Measurements from ENCODE around the gene MMP24OS. TPM values are rescaled to one million over a fixed set of nuclear protein-coding genes. Genes with fewer than 3 reads are reported as not detected.

Gene MMP24OS
- total RNA-seq, 4 donors from 2014 or later = 22.7 to 47.6 (median 25.4) TPM

DNA sequence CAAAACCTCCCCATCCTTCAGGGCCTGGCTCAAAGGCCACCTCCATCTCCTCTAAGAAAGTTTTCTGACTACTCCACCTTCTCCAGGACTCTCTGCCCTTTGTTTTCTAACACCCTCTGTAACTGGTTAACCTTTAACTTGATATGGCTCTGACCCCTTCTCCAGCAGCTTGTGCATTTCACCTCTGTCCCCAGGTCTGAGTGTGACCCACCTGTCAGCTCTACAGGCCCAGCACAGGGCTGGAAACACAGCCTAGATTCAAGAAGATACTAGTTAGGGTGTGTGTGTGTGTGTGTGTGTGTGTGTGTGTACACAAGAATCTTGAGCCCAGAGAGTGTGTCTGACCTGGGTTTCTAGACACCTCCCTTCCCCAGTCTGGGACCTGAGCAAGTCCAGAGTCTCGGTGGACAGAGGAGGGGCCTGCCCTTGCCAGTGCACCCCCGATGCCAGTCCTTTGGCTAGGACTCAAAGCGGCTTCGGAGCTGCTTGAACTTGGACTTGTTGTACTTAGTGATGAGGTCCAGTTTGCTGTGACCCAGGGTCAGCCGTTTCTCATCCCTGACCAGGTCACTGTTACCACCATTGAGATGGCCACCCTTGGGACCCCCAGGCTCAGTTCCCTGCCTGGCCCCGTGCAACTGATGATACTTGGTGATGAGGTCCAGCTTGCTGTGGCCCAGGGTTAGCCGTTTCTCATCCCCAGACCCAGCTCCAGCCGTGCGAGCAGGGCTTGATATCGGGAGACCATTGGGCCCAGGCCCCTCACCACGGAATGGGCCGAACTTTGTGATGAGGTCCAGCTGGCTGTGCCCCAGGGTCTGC is 8.4 kb upstream of the MMP24OS start:
- no peak overlapping the region for H3K4me3 ChIP-seq (ENCODE audit: low read depth, poor library complexity, severe bottlenecking)
- intact Hi-C loops (cut with DNase I; ENCODE audit: low total_unique reads) = no loop called here
- WGBS, 2 donors = 90% methylated on average over 7 to 12 of the region's 12 CpGs
- TF ChIP-seq CTCF (IDR thresholded peaks at IDR 0.05) (no peak), POLR2A (IDR thresholded peaks at IDR 0.05) (no peak)
- DNase-seq (ENCODE audit: low spot score in 2 of 2) = no peak

GRCh38 chr20:35285806-35286076 is 7.8 kb upstream of the MMP24OS start:
- intact Hi-C loops (cut with DNase I; ENCODE audit: low total_unique reads) = no loop called here
- no peak for DNase-seq (ENCODE audit: low spot score in 2 of 2)
- whole genome bisulfite sequencing, 2 donors = 52 to 65% methylated on average over 5 of the region's 5 CpGs

DNA sequence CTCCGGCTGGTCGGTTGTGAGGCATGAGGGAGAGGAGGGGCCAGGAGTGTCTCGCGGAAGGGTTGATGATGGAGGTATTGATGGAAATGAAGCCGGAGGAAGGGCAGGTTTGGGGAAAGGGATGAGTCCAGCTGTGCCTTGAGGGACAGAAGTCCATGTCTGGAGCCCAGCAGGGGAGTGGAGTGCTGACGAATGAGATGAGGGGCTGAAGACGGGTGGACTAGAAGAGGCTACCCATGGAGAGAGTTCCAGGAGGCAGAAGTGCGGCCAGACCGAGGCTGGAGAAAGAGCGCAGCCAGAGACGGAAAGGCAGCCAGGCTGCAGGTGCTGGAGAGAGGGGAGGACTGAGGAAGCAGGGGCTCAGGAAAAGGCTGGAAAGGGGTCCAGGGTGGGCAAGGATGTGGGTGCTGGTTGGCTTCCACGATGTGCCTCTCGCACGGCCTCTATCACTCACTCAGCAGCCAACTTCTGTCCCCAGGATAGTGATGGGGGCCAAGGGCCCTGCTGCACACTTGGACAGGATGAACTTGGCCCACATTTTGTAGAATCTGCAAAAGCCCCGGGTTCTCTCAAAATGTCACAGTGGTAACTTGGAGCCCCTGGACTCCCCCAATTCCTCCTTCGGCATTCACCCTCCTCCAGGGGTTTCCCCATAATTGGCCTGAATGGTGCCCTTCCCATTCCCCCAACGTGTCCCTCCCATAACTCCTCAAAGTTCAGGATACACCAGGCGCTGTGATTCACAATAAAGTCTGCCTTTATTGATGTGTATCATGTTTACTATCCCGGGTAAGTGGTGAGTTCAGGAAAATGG is 7.3 kb upstream of the MMP24OS start:
- DNase-seq (ENCODE audit: low spot score in 2 of 2) = no peak
- WGBS, 2 donors = 31 to 39% methylated on average over 19 of the region's 19 CpGs
- peak overlapping the region; percentile 83 for H3K4me3 ChIP-seq (ENCODE audit: low read depth, poor library complexity, severe bottlenecking)
- no peak for TF ChIP-seq POLR2A (IDR thresholded peaks at IDR 0.05)
- peak in 1 of 3 donors; percentile 6 for TF ChIP-seq CTCF (IDR thresholded peaks at IDR 0.05)
- intact Hi-C loops (cut with DNase I; ENCODE audit: low total_unique reads) = no loop called here

More at GRCh38 chr20:35285806-35286076, 7.8 kb upstream of the MMP24OS start:
- no peak overlapping the region for H3K4me3 ChIP-seq (ENCODE audit: low read depth, poor library complexity, severe bottlenecking)
- TF ChIP-seq CTCF (IDR thresholded peaks at IDR 0.05) (no peak), POLR2A (IDR thresholded peaks at IDR 0.05) (no peak)

DNA sequence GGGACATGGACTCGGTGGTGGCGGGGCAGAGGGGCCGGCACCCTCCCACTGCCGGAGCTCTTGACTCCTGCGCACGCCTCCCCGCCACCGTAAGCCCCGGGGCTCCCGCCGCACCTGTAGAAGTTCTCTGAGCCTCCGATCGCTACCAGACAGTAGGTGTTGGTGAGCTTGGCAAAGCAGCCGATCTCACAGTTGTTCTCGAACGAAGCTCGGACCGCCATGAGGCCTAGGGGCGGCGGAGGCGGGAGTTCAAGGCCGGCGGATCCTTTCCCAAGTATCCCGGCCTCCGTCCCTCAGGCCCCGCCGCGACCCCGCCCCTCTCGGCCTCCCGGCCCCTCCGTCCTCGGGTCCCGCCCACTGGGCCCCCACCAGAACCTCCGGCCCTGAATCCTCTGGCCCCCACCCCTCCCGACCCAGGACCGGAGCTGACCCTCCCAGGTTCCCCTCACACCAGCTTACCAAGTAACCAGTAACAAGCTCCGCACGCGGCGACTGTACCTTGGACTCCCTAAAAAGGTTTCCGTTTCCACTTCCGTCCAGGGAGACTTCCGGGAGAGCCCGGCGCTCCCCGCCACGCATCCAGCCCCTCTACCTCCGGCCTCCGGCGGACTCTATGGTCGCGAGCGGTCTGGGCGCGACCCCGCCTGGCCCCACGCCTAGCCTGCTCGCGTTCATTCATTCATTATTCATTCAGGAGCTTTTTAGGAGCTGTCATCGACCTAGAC is 6.5 kb upstream of the MMP24OS start, which contains the start of gene EIF6:
Gene EIF6 (minus strand): TSS at position 506 of the 725 bp plus-strand sequence. CDS start 285 bp downstream, at position 221.
- intact Hi-C loops (cut with DNase I; ENCODE audit: low total_unique reads) = no loop called here
- WGBS, 2 donors = 0 to 1% methylated on average over 29 to 31 of the region's 61 CpGs
- TF ChIP-seq CTCF (IDR thresholded peaks at IDR 0.05) = no peak
- TF ChIP-seq POLR2A (IDR thresholded peaks at IDR 0.05) = no peak
- DNase-seq (ENCODE audit: low spot score in 2 of 2) = peak in 1 of 2 donors; percentile 96
- H3K4me3 ChIP-seq (ENCODE audit: low read depth, poor library complexity, severe bottlenecking) = peak within 1 kb of the TSS; percentile 83

GRCh38 chr20:35283441-35284266 is 5.7 kb upstream of the MMP24OS start:
- WGBS, 2 donors = 15 to 21% methylated on average over 18 to 24 of the region's 24 CpGs
- no peak for DNase-seq (ENCODE audit: low spot score in 2 of 2)
- TF ChIP-seq CTCF (IDR thresholded peaks at IDR 0.05) (no peak), POLR2A (IDR thresholded peaks at IDR 0.05) (no peak)
- H3K4me3 ChIP-seq (ENCODE audit: low read depth, poor library complexity, severe bottlenecking) = peak overlapping the region; percentile 83
- intact Hi-C loops (cut with DNase I; ENCODE audit: low total_unique reads) = no loop called here

All from lower leg skin (tissue), 4 donors.